Omental fat pad (tissue), 4 donors: Measurements from ENCODE around the gene FMN1. TPM values are rescaled to one million over a fixed set of nuclear protein-coding genes. Genes with fewer than 3 reads are reported as not detected.
A peak's percentile ranks its signal among the peaks of the same experiment; 100 is the strongest.

Experiments used
- ATAC-seq: fragments of 150-250 bp; one replicate; pipeline ENCODE4 v1.9.1; 2016; ENCODE audit warnings: mild to moderate bottlenecking, moderate library complexity; ENCODE audit not compliant: low FRiP score
- DNase-seq: peaks from one replicate; pipeline ENCODE4 v3.0.0-alpha.2; 2019; ENCODE audit warnings: low spot score
- total RNA-seq, 4 donors: library from RNA; depleted of rRNA; stranded (reverse); fragments of >200 nt; gene quantifications; one replicate each; pipeline ENCODE4 v1.1.0, GENCODE V29; 2016
- TF ChIP-seq, protein P1 (sequence below), 3 donors: fragments of 450-650 bp; IDR thresholded peaks; one replicate each; pipeline ENCODE4 v1.5.1; 2016 to 2017; ENCODE audit warnings: antibody characterized with exemption in 3 of 3, mild to moderate bottlenecking in 3 of 3, moderate library complexity in 2 of 3

Gene FMN1
- total RNA-seq, 4 donors from 2014 or later, result 19.9 to 35.5 (median 28.5) TPM

DNA sequence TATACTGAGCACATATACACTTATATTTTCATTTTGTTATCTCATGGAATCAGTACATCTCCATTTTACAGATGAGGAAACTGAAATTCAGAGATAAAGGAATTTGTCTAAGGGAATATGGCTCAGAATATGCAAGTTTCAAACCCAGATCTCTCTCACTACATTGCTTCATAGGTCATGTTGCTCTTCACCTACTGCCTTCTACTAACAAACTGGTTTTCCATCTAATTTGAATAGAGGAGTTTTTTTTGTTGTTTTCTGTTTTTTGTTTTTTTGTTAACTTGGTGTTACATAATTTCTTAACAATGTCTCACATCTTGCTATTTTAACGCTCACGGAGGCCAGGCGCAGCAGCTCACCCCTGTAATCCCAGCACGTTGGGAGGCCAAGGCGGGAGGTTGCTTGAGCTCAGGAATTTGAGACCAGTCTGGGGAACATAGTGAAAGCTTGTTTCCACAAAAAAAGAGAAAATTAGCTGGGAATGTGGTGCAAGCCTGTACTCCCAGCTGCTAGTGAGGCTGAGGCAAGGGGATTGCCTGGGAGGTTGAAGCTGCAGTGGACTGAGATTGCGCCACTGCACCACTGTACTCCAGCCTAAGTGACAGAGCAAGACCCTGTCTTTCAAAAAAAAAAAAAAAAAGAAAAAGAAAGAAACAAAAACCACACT, 37.0 kb downstream of the FMN1 start:
- ATAC-seq (no peak), DNase-seq (no peak)
- TF ChIP-seq, protein P1, sequence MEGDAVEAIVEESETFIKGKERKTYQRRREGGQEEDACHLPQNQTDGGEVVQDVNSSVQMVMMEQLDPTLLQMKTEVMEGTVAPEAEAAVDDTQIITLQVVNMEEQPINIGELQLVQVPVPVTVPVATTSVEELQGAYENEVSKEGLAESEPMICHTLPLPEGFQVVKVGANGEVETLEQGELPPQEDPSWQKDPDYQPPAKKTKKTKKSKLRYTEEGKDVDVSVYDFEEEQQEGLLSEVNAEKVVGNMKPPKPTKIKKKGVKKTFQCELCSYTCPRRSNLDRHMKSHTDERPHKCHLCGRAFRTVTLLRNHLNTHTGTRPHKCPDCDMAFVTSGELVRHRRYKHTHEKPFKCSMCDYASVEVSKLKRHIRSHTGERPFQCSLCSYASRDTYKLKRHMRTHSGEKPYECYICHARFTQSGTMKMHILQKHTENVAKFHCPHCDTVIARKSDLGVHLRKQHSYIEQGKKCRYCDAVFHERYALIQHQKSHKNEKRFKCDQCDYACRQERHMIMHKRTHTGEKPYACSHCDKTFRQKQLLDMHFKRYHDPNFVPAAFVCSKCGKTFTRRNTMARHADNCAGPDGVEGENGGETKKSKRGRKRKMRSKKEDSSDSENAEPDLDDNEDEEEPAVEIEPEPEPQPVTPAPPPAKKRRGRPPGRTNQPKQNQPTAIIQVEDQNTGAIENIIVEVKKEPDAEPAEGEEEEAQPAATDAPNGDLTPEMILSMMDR (IDR thresholded peaks at IDR 0.05), result no peak

GRCh38 chr15:33155691-33156420, 38.7 kb downstream of the FMN1 start:
- TF ChIP-seq, protein P1 (IDR thresholded peaks at IDR 0.05), result no peak
- ATAC-seq, result no peak
- no peak for DNase-seq

DNA sequence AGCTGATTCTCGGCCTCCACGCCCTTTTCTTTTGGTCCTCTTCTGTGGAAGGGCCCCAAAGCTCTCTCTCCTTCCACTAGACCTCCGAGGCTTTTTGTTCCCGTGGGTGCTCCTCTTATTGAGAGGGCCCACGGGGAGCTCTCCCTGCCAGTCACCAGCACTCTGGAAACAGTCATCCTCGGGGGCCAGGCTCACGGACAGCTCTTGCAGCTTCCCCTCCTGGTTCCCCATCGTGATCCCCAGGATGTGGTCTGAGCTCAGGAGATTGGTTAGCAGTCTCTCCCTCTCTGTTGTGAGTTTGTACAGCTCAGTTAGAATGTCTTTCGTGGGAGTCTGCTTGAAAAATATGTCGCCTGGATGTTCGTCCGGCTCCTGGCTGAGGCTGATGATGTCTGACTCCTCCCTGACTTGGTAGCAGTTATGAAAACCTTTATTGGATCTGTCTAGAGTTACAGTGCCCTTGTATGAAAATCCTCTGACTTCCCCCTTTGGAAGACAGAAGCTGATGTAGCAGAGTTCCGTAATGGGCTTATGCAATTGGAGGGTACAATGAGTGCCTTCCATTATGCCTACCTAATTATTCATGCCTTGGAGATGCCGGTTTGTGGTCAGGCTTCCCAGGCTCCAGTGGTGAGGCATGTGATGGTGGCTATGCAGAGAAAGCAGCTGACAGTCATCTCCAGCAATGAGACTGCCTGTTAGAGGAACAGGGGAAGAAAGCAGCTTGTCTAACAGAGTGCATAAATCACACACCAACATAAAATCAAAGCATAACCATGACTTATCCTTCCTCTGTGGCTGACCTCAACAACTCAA, 40.0 kb downstream of the FMN1 start:
- TF ChIP-seq, protein P1 (IDR thresholded peaks at IDR 0.05), result no peak
- ATAC-seq, result peak; percentile 50
- no peak for DNase-seq

DNA sequence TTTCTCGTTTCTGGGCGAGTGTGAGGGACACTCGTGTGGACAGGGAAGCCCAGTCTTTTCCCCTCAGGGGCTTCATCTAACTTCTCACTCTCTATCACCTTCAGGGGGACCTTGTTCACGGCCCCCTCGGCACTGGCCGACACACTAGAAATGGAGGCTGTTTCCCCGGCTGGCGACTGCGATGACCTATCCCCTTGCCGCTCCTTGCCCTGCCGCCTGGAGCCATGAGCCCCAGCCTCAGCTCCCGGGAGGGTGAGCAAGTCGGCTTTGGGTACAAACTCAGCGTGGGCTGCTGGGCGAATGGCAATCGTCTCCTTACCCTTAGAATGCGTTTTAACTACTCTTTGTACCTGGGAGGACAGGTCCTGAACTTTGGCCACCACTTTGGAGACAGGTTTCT, 41.0 kb downstream of the FMN1 start:
- ATAC-seq, result no peak
- DNase-seq, result no peak
- TF ChIP-seq, protein P1 (IDR thresholded peaks at IDR 0.05), result no peak

DNA sequence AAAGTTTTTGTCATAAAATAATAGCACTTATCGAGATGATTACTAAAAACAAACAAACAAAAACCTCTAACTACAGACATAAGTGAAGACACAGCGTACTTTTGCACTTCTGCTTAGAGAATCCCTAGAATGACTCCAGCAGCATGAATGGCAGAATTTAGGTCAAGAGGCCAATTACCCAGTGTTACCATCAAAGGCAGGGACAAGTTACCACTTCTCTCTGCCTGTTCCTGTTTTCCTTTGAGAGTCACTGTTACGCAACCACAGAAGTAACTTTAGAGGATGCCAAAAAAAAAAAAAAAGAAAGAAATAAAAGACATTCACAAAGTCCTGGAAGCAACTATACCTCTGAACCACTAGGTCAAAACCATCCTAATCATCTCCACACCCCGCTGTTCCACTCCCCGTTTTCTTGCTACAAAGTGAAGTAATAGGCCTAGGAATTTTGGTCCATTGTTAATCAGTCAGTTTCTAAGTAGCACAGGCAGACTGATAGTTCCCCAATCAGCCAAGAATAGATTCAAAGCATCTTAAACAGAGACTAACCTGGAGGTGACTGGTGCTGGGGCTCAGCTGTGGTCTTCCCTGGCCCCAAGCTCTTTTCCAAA, 41.9 kb downstream of the FMN1 start:
- DNase-seq (no peak), ATAC-seq (no peak)
- TF ChIP-seq, protein P1 (IDR thresholded peaks at IDR 0.05), result no peak

- no peak for DNase-seq
- TF ChIP-seq, protein P1 (IDR thresholded peaks at IDR 0.05), result no peak
- ATAC-seq, result no peak
These were observed 43.5 kb downstream of the FMN1 start for GRCh38 chr15:33150971-33151370.
